ENCODE results near the gene SH2D3A. TPM values are rescaled to one million over a fixed set of nuclear protein-coding genes. Genes with fewer than 3 reads are reported as not detected.
A peak's percentile ranks its signal among the peaks of the same experiment; 100 is the strongest.
"Not testable (repeated sequence)": the region's sequence is repeated elsewhere in the genome, so short reads cannot be mapped to it uniquely, and the experiment has no call there.

The SH2D3A gene
- total and polyA plus RNA-seq, 8 donors: 10.1 to 33.0 (median 14.2) TPM

DNA sequence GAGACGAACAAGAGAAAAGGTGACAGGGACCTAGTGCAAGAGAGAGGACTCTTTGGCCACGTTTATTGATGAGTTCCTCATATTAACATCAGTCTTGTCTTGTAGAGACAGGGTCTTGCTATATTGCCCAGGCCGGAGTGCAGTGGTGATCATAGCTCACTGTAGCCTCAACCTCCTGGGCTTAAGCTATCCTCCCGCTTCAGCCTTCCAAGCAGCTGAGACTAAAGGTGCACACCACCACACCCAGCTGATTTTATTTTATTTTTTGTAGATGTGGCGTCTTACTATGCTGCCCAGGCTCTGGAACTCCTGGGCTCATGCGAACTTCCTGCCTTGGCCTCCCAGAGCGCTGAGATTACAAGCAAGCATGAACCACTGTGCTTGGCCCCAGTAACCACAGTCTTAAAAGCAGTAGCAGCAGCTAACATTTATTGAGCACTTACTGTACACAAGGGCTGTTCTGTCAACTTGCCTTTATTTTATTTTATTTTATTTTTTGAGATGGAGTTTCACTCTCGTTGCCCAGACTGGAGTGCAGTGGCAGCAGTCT lies 1.1 kb upstream of the SH2D3A start:
- Histone ChIP-seq H3K36me3 (no peaks in the 10 kb centered on the region), H3K9me3 (no peaks in the 10 kb centered on the region), H3K4me3 (no peak overlapping the region), H3K27me3 (no peaks in the 10 kb centered on the region), H3K27ac (peak overlapping the region in 2 of 4 donors; percentile 55 to 82), H3K4me1 (peaks cover 0 to 9% (median 8%) of the 10 kb centered on the region in 3 donors)
- no peak for TF ChIP-seq CTCF (IDR thresholded peaks at IDR 0.05)
- DNase-seq (no peak), FAIRE-seq (no peak), ATAC-seq (no peak)
- intact Hi-C loops (cut with DNase I): no loop called here
- 52 to 64% methylated on average over 8 of the region's 8 CpGs for WGBS, 2 donors

- H3K36me3 ChIP-seq: no peaks in the 10 kb centered on the region
- FAIRE-seq: no peak
- H3K27me3 ChIP-seq: no peaks in the 10 kb centered on the region
- TF ChIP-seq CTCF (IDR thresholded peaks at IDR 0.05): no peak
- H3K27ac ChIP-seq: peak overlapping the region; percentile 19 to 85 (median 83)
- H3K4me3 ChIP-seq: peak overlapping the region; percentile 44 to 69 (median 46)
- intact Hi-C loops (cut with DNase I): no loop called here
- peak; percentile 26 to 40 (median 34) for ATAC-seq
- H3K4me1 ChIP-seq: peaks cover 0 to 9% (median 8%) of the 10 kb centered on the region in 3 donors
- WGBS, 2 donors: 0% methylated on average over 15 of the region's 15 CpGs
- no peak for DNase-seq
- H3K9me3 ChIP-seq: no peaks in the 10 kb centered on the region
These were observed 216 bp downstream of the SH2D3A start for GRCh38 chr19:6767081-6767356.

DNA sequence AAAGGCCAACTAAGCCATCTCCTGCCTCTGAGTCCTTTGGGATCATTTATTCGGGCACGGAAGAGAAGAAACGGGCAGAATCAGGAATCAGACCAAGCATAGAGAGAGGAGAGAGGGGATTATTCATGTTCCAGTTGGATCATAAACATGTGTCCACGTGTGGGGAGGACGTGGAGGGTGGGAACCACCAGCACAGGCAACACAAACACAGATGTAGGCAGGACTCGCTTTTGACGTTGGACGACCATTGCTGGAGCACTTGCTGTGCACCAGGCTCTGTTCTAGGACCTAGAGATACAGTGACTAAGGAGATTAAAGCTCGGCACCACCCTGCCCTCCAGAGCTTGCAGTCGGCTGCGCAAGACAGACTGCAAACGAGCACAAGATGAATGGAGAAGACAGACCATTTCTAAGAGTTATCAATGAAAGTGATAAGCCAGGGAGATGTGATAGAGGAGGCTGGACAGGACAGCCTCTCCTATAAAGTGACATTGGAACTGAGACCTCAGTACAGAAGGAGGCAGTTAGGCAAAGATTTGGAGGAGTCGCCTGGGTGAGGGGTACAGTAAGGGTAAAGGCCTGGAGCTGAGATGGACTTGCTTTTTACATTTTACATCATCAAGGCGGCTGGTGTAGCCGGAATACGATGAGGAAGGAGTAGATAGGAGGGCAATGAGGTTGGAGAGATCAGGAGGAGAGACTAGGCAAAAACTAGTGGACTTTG lies 716 bp downstream of the SH2D3A start:
- Histone ChIP-seq H3K36me3 (no peaks in the 10 kb centered on the region), H3K4me3 (peak overlapping the region; percentile 44 to 69 (median 46)), H3K9me3 (no peaks in the 10 kb centered on the region), H3K27ac (peak overlapping the region; percentile 19 to 85 (median 83)), H3K4me1 (peaks cover 0 to 9% (median 8%) of the 10 kb centered on the region in 3 donors), H3K27me3 (no peaks in the 10 kb centered on the region)
- DNase-seq (no peak), ATAC-seq (peak in 1 of 4 donors; percentile 1), FAIRE-seq (no peak)
- WGBS, 2 donors: 7 to 10% methylated on average over 16 of the region's 16 CpGs
- no peak for TF ChIP-seq CTCF (IDR thresholded peaks at IDR 0.05)
- intact Hi-C loops (cut with DNase I): no loop called here

DNA sequence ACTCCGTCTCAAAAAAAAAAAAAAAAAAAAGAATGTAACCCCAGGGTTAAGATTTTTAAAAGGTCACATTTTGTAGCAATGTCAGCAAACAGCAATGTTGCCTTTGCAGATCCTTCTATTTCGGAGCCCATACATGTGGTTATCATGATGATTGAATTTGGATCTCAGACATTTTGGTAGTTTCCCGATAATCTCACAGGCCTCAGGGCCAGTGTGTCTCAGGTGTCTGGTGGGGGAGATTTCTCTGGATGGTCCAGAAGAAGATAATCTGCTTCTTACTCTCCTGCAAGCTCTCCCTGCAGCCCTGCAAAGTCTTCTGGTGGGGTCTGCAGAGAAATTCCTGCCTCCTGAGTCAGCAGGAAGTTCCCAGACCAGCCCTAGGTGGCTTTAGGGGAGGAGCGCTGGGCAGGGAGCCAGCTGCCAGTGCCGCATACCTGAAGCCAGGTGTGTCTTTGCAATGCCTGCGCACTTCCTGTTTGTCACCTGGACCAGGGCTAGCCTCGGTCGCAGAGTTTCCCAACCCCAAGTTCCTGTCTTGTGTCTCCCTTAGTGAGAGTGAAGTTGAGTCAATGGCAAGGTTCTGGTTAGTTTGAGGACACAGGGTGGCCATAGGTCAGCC lies 1.4 kb downstream of the SH2D3A start:
- ATAC-seq (peak; percentile 78 to 85 (median 82)), DNase-seq (peak; percentile 91 to 98 (median 95)), FAIRE-seq (no peak)
- intact Hi-C loops (cut with DNase I): no loop called here
- peak overlapping the region; percentile 44 to 69 (median 46) for H3K4me3 ChIP-seq
- TF ChIP-seq CTCF (IDR thresholded peaks at IDR 0.05): no peak
- H3K27me3 ChIP-seq: no peaks in the 10 kb centered on the region
- no peaks in the 10 kb centered on the region for H3K36me3 ChIP-seq
- peak overlapping the region; percentile 19 to 85 (median 83) for H3K27ac ChIP-seq
- WGBS, 2 donors: 4 to 11% methylated on average over 7 to 8 of the region's 8 CpGs
- no peaks in the 10 kb centered on the region for H3K9me3 ChIP-seq
- H3K4me1 ChIP-seq: peaks cover 0 to 9% (median 8%) of the 10 kb centered on the region in 3 donors

- H3K36me3 ChIP-seq; intact Hi-C loops (cut with DNase I); H3K4me1 ChIP-seq; H3K9me3 ChIP-seq; H3K27me3 ChIP-seq; FAIRE-seq; H3K4me3 ChIP-seq; DNase-seq; H3K27ac ChIP-seq; ATAC-seq: not testable (repeated sequence)
- WGBS, 2 donors: 75 to 83% methylated on average over 7 to 8 of the region's 8 CpGs
These were observed 4.9 kb downstream of the SH2D3A start for GRCh38 chr19:6762253-6762797.

All from pancreas (tissue), 10 donors.